Breast epithelium (tissue), 3 donors: ENCODE results near the gene AOAH.

Experiments used
- POLR2A ChIP-seq: fragments of 450-650 bp; IDR thresholded peaks from one replicate; pipeline ENCODE4 v1.6.1; 2016; ENCODE audit warnings: antibody characterized with exemption, mild to moderate bottlenecking, moderate library complexity
- TF ChIP-seq, protein P1 (sequence below), 3 donors: fragments of 450-650 bp; IDR thresholded peaks; one replicate each; pipeline ENCODE4 v1.5.1; 2016 to 2017; ENCODE audit warnings: antibody characterized with exemption in 3 of 3, mild to moderate bottlenecking in 3 of 3, moderate library complexity in 3 of 3

DNA sequence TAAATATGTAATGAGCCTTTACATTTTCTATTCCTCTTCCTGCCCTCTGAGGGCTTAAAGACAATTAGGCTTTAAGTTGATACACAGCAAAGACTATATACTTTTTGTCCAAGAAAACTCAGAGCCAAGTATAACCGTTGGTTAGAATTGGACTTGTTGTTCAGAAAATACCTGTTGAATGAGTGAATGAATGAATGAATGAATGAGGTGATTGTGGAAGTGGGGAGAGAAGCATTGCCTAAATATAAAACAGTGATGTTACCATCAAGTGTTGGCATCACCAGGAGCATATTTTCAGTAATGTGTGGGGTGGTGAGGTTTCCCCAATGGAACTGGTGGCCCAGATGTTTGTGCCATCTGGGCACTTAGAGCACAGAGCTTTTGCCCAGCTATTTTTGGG is 106.9 kb downstream of the AOAH start:
- TF ChIP-seq POLR2A: no peak
- TF ChIP-seq, protein P1, sequence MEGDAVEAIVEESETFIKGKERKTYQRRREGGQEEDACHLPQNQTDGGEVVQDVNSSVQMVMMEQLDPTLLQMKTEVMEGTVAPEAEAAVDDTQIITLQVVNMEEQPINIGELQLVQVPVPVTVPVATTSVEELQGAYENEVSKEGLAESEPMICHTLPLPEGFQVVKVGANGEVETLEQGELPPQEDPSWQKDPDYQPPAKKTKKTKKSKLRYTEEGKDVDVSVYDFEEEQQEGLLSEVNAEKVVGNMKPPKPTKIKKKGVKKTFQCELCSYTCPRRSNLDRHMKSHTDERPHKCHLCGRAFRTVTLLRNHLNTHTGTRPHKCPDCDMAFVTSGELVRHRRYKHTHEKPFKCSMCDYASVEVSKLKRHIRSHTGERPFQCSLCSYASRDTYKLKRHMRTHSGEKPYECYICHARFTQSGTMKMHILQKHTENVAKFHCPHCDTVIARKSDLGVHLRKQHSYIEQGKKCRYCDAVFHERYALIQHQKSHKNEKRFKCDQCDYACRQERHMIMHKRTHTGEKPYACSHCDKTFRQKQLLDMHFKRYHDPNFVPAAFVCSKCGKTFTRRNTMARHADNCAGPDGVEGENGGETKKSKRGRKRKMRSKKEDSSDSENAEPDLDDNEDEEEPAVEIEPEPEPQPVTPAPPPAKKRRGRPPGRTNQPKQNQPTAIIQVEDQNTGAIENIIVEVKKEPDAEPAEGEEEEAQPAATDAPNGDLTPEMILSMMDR (IDR thresholded peaks at IDR 0.05): no peak
